ENCODE data around the gene CCT7. TPM values are rescaled to one million over a fixed set of nuclear protein-coding genes. Genes with fewer than 3 reads are reported as not detected.

CCT7 gene
- total RNA-seq, 1 experiment from 2014 or later: 648 TPM

DNA sequence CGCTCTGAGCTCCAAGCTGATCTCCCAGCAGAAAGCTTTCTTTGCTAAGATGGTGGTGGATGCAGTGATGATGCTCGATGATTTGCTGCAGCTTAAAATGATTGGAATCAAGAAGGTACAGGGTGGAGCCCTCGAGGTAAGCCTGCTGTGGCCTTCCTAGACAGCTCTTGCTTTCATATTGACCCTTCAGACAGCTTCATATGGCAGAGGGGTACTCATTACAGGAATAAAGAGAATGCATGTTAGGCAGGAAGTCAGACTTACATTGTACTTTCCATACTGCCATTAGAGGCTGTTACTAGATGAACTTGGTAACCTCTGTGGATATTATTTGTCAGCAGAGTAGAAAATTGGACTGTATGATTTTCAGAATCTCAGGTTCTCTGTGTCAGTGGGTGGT, 10.5 kb downstream of the CCT7 start:
- POLR2A ChIA-PET (ENCODE audit: low non-redundant PET): no interaction called here
- Histone ChIP-seq H3K27ac (ENCODE audit: low read depth, low read length, poor library complexity, severe bottlenecking) (no peak overlapping the region), H3K27me3 (replicated peaks; ENCODE audit: insufficient read depth, low read depth, low read length, poor library complexity) (no peaks in the 10 kb centered on the region), H3K4me1 (ENCODE audit: insufficient read depth, low read length, poor library complexity, severe bottlenecking) (no peaks in the 10 kb centered on the region), H3K9me3 (ENCODE audit: low read depth, low read length, poor library complexity, severe bottlenecking) (no peaks in the 10 kb centered on the region), H3K4me3 (ENCODE audit: low read depth, low read length, poor library complexity, severe bottlenecking) (no peak overlapping the region), H3K36me3 (ENCODE audit: insufficient read depth, low read length, poor library complexity, severe bottlenecking) (peaks cover 96% of the 10 kb centered on the region)
- no TSS peak for BruUV-seq (replicated peaks)
- no peak for DNase-seq (ENCODE audit: low spot score)
- CTCF ChIA-PET: interaction anchor here (0.6 to 1.0 kb wide), 2 partner anchors 32 to 46 kb away, joined by 3 read pairs; no protein-coding TSS in a partner anchor
- intact Hi-C loops (cut with micrococcal nuclease; ENCODE audit: unreplicated experiment): no loop called here
- TF ChIP-seq, protein P1, sequence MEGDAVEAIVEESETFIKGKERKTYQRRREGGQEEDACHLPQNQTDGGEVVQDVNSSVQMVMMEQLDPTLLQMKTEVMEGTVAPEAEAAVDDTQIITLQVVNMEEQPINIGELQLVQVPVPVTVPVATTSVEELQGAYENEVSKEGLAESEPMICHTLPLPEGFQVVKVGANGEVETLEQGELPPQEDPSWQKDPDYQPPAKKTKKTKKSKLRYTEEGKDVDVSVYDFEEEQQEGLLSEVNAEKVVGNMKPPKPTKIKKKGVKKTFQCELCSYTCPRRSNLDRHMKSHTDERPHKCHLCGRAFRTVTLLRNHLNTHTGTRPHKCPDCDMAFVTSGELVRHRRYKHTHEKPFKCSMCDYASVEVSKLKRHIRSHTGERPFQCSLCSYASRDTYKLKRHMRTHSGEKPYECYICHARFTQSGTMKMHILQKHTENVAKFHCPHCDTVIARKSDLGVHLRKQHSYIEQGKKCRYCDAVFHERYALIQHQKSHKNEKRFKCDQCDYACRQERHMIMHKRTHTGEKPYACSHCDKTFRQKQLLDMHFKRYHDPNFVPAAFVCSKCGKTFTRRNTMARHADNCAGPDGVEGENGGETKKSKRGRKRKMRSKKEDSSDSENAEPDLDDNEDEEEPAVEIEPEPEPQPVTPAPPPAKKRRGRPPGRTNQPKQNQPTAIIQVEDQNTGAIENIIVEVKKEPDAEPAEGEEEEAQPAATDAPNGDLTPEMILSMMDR (conservative IDR thresholded peaks at IDR 0.05; ENCODE audit: low read depth, low read length): no peak
- no peak for TF ChIP-seq EZH2 (IDR thresholded peaks at IDR 0.05; ENCODE audit: borderline replicate concordance, low read depth, low read length, poor library complexity, severe bottlenecking)

DNA sequence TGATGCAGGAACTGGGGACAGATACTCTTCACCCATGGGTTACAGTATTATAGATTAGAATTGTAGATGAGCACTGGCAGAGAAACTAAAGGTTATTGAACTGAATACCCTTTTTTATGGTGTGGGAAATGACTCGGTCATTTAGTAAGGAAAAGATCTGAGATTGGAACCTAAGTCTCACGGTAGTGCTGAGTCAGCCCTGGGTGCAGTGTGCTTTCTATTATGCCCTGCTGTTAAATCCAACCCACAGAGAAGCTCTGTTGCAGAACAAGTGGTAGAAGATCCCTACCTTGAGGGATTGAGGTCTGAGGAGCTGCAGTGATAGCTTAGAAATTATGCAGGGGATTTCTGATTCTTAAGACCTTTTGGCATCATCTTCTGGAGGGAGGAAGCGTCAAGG, 12.7 kb downstream of the CCT7 start:
- TF ChIP-seq, protein P1 (conservative IDR thresholded peaks at IDR 0.05; ENCODE audit: low read depth, low read length): no peak
- no peak for TF ChIP-seq EZH2 (IDR thresholded peaks at IDR 0.05; ENCODE audit: borderline replicate concordance, low read depth, low read length, poor library complexity, severe bottlenecking)
- Histone ChIP-seq H3K27me3 (replicated peaks; ENCODE audit: insufficient read depth, low read depth, low read length, poor library complexity) (no peaks in the 10 kb centered on the region), H3K4me3 (ENCODE audit: low read depth, low read length, poor library complexity, severe bottlenecking) (no peak overlapping the region), H3K36me3 (ENCODE audit: insufficient read depth, low read length, poor library complexity, severe bottlenecking) (peaks cover 94% of the 10 kb centered on the region), H3K27ac (ENCODE audit: low read depth, low read length, poor library complexity, severe bottlenecking) (no peak overlapping the region), H3K9me3 (ENCODE audit: low read depth, low read length, poor library complexity, severe bottlenecking) (no peaks in the 10 kb centered on the region), H3K4me1 (ENCODE audit: insufficient read depth, low read length, poor library complexity, severe bottlenecking) (no peaks in the 10 kb centered on the region)
- BruUV-seq (replicated peaks): no TSS peak
- POLR2A ChIA-PET (ENCODE audit: low non-redundant PET): no interaction called here
- intact Hi-C loops (cut with micrococcal nuclease; ENCODE audit: unreplicated experiment): no loop called here
- no peak for DNase-seq (ENCODE audit: low spot score)
- CTCF ChIA-PET: no interaction called here

DNA sequence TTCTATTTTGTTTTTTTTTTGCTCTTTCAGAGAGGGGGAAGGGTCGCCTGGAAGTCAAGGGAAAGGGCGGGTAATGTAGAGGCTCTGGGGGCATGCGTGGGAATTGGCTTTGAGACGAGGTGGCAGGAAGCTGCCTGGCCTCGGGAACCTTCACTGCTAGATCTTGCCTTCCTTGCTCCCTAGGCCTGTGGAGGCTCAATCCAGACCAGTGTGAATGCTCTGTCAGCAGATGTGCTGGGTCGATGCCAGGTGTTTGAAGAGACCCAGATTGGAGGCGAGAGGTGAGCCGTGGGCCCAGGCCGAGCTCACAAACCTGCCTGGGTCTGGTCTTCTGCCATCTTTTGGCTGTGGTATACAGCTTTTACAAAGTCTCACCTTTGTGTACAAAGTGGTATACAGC, 15.5 kb downstream of the CCT7 start:
- TF ChIP-seq, protein P1 (conservative IDR thresholded peaks at IDR 0.05; ENCODE audit: low read depth, low read length): no peak
- no peak for TF ChIP-seq EZH2 (IDR thresholded peaks at IDR 0.05; ENCODE audit: borderline replicate concordance, low read depth, low read length, poor library complexity, severe bottlenecking)
- intact Hi-C loops (cut with micrococcal nuclease; ENCODE audit: unreplicated experiment): no loop called here
- ChIA-PET POLR2A (ENCODE audit: low non-redundant PET) (no interaction called here), CTCF (no interaction called here)
- Histone ChIP-seq H3K9me3 (ENCODE audit: low read depth, low read length, poor library complexity, severe bottlenecking) (no peaks in the 10 kb centered on the region), H3K27ac (ENCODE audit: low read depth, low read length, poor library complexity, severe bottlenecking) (no peak overlapping the region), H3K4me3 (ENCODE audit: low read depth, low read length, poor library complexity, severe bottlenecking) (no peak overlapping the region), H3K36me3 (ENCODE audit: insufficient read depth, low read length, poor library complexity, severe bottlenecking) (peaks cover 92% of the 10 kb centered on the region), H3K27me3 (replicated peaks; ENCODE audit: insufficient read depth, low read depth, low read length, poor library complexity) (no peaks in the 10 kb centered on the region), H3K4me1 (ENCODE audit: insufficient read depth, low read length, poor library complexity, severe bottlenecking) (no peaks in the 10 kb centered on the region)
- no TSS peak for BruUV-seq (replicated peaks)
- DNase-seq (ENCODE audit: low spot score): no peak
